Kasumi-1 (cell line): ENCODE data around the gene TANC1.
A peak's percentile ranks its signal among the peaks of the same experiment; 100 is the strongest.

Experiments used
- DNase-seq, 2 experiments: peaks; one replicate each; lab custom pipeline; 2025; lab: John Stamatoyannopoulos, UW

Gene TANC1

GRCh38 chr2:159196393-159196925 lies 228.0 kb downstream of the TANC1 start:
- DNase-seq: no peak

DNA sequence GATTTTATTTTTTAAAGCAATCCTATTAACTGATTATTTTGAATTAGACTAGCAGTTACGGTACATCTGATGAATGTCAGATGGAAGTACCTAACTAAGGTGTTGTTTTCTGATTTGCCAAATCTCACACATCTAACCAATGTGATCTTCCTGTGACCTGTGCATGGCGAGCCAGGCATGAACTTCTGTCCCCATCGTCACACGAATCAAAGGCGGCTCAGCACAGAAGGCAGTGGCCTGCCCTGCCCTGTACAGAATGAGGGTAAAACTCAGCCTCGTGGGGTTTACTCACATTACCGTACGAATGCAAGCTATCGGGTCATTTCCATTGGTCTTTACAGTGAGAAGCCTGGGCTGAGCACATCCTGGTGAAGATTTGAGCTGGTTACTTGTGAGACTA lies 230.8 kb downstream of the TANC1 start:
- no peak for DNase-seq

DNA sequence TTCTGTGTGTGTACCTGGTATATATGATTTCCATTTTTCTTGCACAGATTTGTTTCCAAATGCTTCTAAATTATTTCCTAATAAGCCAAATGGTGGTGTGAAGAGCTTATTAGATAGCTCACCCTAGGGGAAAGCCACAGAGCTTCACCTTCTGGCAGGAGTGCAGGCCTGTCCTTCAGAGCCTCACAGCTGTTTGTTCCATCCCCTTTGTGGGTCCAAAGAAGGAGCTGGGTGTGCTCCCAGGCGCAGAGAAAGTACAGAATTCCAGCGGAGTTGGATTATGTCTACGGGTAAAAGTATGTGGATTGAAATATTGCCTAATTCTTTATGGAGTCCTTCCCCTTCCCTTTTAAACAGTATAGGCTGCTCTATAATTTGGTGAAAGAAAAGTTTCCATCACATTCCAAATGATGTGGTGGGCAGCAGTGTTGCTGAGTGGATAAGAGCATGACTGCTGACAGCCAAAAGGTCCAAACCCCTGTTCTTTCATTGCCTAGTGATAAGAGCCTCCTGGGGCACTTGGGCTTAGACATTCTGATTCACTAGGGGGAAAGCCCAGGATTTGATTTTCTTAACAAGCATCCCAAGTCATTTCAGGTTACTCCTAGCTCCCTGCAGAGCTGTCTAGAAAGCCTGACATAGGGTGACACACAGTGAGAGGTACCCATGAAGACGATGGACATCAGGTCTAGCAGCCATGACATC lies 231.5 kb downstream of the TANC1 start:
- DNase-seq: no peak

GRCh38 chr2:159200498-159200897 lies 232.1 kb downstream of the TANC1 start:
- no peak for DNase-seq

DNA sequence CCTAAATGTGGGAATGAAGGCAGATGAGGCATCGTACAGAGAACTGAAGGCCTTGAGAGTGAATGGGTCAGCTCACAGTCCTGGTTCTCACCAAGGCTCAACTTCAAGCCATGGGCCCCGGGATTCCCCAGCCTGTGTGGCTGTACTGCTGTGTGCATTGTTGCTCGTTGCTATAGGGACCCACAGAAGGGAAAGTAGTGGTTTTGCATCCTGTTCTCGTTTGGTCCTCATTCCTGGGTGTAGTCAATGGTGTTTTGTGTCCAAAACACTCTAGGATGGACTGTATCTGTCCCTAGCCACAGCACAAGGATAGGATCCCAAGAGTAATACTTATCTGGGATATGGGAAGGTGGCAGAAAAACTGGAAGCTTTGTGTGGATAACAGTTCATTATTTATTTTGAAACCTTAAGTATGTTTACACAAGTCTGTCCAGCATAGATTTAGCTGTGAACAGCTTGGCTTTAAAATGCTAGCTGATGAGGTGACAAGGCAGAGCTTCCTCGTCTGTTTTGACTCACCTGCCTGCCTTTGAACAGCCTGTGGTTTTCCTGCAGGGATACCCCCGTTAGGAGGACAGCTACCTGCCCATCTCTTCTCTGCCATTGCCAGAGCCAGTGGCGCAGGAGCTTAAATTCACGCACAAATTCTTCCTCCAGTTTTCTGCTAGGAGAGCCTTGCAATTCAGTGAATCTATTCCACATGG lies 233.1 kb downstream of the TANC1 start:
- DNase-seq: no peak

GRCh38 chr2:159202568-159203071 lies 234.2 kb downstream of the TANC1 start:
- DNase-seq: peak in 1 of 2 experiments; percentile 14

DNA sequence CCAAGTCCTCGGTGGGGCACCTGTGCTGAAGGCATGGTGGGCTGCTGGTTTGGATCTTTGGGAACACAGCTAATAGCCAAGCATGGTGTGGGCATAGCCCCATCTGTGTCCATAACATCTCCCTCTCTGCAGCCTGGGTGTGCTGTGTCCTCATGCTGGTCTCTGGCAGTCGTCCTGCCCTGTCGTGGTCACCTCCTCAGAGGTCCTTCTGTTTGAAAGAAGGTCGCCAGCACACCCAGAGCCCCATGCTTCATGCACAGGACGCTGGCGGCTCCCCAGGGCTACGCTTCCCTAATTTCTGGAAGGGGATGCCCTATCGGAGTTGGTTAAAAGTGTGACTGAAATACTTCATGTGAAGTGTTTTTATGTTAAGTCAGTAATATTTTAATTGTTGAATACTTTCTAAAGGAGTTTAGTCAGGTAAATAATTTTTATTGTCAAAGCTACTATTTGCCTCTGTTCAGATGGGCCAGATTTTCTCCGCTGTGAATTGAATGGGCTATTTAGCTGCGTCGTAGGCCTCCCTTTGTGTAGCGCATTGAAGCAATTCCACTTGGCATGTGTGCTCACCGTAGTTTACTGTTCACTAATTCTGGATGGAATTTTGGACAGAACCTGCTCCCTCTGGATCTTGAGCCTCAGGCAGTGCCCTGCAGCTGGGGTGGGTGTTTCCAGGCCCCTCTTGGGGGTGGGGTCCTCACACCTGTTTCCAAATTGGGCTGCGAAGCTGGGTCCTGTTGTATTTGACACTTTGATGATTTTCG lies 236.1 kb downstream of the TANC1 start:
- no peak for DNase-seq

GRCh38 chr2:159206736-159207380 lies 238.4 kb downstream of the TANC1 start:
- no peak for DNase-seq

GRCh38 chr2:159208438-159208837 lies 240.0 kb downstream of the TANC1 start:
- DNase-seq: peak; percentile 55 to 76

GRCh38 chr2:159209341-159210306 lies 241.2 kb downstream of the TANC1 start:
- no peak for DNase-seq

- peak in 1 of 2 experiments; percentile 19 for DNase-seq
Observed at GRCh38 chr2:159211447-159212396, 243.3 kb downstream of the TANC1 start.

GRCh38 chr2:159213296-159213695 lies 244.9 kb downstream of the TANC1 start:
- no peak for DNase-seq

GRCh38 chr2:159214325-159214865 lies 246.0 kb downstream of the TANC1 start:
- no peak for DNase-seq

GRCh38 chr2:159215116-159215515 lies 246.7 kb downstream of the TANC1 start:
- no peak for DNase-seq

- no peak for DNase-seq
Observed at GRCh38 chr2:159217676-159218075, 249.2 kb downstream of the TANC1 start.

- no peak for DNase-seq
Observed at GRCh38 chr2:159218389-159218788, 249.9 kb downstream of the TANC1 start.

DNA sequence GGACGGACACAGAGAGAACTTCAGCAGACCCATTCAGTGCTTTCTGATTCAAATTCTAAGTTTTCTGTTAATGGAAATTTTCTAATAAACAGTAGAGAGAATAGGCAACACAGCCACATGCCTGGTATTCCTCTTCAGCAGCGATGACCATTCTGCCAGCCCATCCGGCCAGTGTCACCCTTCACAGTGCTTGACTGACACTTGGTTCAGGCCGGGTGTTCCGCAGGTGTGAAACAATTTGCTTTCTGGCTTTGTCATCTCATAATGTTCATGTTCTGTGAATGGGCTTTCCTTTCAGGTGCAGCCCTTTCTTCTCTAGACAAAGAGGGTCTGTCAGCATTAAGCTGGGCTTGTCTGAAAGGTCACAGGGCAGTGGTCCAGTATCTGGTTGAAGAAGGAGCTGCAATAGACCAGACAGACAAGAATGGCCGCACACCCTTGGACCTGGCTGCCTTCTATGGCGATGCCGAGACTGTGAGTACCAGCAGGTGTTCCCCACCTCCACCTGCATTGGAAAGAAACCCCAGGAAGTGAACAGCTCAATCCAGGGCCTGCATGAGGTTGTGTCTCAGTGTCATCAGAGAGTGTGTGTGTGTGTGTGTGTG lies 251.1 kb downstream of the TANC1 start:
- no peak for DNase-seq

- DNase-seq: no peak
Observed at GRCh38 chr2:159224061-159224813, 255.8 kb downstream of the TANC1 start.
